ENCODE data around the gene GGACT.

DNA sequence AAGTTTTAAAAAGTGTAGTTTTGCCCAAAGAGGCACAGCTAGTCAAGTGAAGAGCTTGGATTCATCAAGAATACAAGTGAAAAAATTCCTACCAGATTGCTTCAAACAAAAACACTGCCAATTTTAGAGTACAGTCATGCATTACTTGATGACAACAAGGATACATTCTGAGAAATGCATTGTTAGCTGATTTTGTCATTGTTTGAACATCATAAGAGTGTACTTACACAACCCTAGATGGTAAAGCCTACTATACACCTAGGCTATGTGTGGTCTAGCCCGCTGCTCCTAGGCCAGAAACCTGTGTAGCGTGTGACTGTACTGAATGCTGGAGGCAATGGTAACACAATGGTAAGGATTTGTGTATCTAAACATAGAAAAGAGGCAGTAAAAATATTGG lies 44.9 kb upstream of the GGACT start:
- TF ChIP-seq POLR2AphosphoS5 (IDR thresholded peaks at IDR 0.05; ENCODE audit: low read depth, low read length) (no peak), TAF1 (IDR thresholded peaks at IDR 0.05; ENCODE audit: borderline replicate concordance, insufficient read depth, low read length) (no peak)
- TF ChIP-seq, protein P1, sequence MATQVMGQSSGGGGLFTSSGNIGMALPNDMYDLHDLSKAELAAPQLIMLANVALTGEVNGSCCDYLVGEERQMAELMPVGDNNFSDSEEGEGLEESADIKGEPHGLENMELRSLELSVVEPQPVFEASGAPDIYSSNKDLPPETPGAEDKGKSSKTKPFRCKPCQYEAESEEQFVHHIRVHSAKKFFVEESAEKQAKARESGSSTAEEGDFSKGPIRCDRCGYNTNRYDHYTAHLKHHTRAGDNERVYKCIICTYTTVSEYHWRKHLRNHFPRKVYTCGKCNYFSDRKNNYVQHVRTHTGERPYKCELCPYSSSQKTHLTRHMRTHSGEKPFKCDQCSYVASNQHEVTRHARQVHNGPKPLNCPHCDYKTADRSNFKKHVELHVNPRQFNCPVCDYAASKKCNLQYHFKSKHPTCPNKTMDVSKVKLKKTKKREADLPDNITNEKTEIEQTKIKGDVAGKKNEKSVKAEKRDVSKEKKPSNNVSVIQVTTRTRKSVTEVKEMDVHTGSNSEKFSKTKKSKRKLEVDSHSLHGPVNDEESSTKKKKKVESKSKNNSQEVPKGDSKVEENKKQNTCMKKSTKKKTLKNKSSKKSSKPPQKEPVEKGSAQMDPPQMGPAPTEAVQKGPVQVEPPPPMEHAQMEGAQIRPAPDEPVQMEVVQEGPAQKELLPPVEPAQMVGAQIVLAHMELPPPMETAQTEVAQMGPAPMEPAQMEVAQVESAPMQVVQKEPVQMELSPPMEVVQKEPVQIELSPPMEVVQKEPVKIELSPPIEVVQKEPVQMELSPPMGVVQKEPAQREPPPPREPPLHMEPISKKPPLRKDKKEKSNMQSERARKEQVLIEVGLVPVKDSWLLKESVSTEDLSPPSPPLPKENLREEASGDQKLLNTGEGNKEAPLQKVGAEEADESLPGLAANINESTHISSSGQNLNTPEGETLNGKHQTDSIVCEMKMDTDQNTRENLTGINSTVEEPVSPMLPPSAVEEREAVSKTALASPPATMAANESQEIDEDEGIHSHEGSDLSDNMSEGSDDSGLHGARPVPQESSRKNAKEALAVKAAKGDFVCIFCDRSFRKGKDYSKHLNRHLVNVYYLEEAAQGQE (IDR thresholded peaks at IDR 0.05; ENCODE audit: insufficient read depth in 1 of 2, low read depth in 2 of 2, low read length in 2 of 2) = no peak
